Neural cell (in vitro differentiated cells): ENCODE data around the gene CENPT.

Experiments
- EP300 ChIP-seq: fragments of 450-650 bp; conservative IDR thresholded peaks from 2 replicates; pipeline ENCODE4 v1.6.1; 2014; ENCODE audit warnings: antibody characterized with exemption, mild to moderate bottlenecking, moderate library complexity; ENCODE audit not compliant: poor library complexity, severe bottlenecking
- RAD21 ChIP-seq: fragments of 450-650 bp; conservative IDR thresholded peaks from 2 replicates; pipeline ENCODE4 v1.6.1; 2014; ENCODE audit warnings: antibody characterized with exemption, mild to moderate bottlenecking, moderate library complexity
- SMC3 ChIP-seq: fragments of 450-650 bp; conservative IDR thresholded peaks from 2 replicates; pipeline ENCODE4 v1.6.1; 2014; ENCODE audit warnings: antibody characterized with exemption, mild to moderate bottlenecking, moderate library complexity; ENCODE audit not compliant: poor library complexity
- TF ChIP-seq, protein P1 (sequence below): fragments of 450-650 bp; IDR thresholded peaks from 2 replicates; pipeline ENCODE4 v1.5.1; 2014; ENCODE audit warnings: antibody characterized with exemption, mild to moderate bottlenecking, moderate library complexity; ENCODE audit not compliant: poor library complexity, severe bottlenecking
- TF ChIP-seq, protein P2 (sequence below): IDR thresholded peaks from 2 replicates; pipeline ENCODE4 v1.6.1; 2012; ENCODE audit warnings: borderline replicate concordance

DNA sequence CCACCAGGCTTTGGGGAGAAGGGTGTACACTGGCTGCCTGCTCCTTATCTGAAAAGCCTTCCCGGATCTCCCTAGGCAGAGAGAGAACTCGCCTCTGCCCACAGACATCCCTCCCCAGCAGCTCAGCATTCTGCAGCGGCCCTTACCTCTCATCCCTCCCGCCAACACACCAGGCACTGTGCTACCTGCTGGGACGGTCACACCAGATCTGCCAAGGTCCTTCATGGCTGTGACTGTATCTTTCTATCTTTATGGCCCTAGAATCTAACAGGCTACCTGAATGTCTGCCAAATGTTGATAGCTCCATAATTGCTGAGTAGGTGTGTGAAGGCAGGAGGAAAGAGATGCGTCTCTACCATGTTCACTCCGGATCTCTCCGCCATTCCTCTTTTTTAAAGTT, 32.9 kb downstream of the CENPT start:
- TF ChIP-seq, protein P1, sequence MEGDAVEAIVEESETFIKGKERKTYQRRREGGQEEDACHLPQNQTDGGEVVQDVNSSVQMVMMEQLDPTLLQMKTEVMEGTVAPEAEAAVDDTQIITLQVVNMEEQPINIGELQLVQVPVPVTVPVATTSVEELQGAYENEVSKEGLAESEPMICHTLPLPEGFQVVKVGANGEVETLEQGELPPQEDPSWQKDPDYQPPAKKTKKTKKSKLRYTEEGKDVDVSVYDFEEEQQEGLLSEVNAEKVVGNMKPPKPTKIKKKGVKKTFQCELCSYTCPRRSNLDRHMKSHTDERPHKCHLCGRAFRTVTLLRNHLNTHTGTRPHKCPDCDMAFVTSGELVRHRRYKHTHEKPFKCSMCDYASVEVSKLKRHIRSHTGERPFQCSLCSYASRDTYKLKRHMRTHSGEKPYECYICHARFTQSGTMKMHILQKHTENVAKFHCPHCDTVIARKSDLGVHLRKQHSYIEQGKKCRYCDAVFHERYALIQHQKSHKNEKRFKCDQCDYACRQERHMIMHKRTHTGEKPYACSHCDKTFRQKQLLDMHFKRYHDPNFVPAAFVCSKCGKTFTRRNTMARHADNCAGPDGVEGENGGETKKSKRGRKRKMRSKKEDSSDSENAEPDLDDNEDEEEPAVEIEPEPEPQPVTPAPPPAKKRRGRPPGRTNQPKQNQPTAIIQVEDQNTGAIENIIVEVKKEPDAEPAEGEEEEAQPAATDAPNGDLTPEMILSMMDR, result no peak
- TF ChIP-seq EP300, result no peak
- no peak for TF ChIP-seq SMC3
- TF ChIP-seq, protein P2, sequence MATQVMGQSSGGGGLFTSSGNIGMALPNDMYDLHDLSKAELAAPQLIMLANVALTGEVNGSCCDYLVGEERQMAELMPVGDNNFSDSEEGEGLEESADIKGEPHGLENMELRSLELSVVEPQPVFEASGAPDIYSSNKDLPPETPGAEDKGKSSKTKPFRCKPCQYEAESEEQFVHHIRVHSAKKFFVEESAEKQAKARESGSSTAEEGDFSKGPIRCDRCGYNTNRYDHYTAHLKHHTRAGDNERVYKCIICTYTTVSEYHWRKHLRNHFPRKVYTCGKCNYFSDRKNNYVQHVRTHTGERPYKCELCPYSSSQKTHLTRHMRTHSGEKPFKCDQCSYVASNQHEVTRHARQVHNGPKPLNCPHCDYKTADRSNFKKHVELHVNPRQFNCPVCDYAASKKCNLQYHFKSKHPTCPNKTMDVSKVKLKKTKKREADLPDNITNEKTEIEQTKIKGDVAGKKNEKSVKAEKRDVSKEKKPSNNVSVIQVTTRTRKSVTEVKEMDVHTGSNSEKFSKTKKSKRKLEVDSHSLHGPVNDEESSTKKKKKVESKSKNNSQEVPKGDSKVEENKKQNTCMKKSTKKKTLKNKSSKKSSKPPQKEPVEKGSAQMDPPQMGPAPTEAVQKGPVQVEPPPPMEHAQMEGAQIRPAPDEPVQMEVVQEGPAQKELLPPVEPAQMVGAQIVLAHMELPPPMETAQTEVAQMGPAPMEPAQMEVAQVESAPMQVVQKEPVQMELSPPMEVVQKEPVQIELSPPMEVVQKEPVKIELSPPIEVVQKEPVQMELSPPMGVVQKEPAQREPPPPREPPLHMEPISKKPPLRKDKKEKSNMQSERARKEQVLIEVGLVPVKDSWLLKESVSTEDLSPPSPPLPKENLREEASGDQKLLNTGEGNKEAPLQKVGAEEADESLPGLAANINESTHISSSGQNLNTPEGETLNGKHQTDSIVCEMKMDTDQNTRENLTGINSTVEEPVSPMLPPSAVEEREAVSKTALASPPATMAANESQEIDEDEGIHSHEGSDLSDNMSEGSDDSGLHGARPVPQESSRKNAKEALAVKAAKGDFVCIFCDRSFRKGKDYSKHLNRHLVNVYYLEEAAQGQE, result no peak
- TF ChIP-seq RAD21, result no peak
